K562 (cell line): ENCODE data around the gene CUL1. TPM values are rescaled to one million over a fixed set of nuclear protein-coding genes. Genes with fewer than 3 reads are reported as not detected.

Source experiments
- CHD7 ChIP-seq: fragments of 200-600 bp; sonication (generic); IDR thresholded peaks from one replicate; pipeline ENCODE4 v1.6.1; 2012; ENCODE audit warnings: mild to moderate bottlenecking, low read depth, low read length, inconsistent platforms
- ILK ChIP-seq: fragments of 450-650 bp; IDR thresholded peaks from 2 replicates; pipeline ENCODE4 v1.6.1; 2016; ENCODE audit warnings: missing genetic modification characterization, low read depth, mild to moderate bottlenecking, missing compliant biosample characterization, moderate library complexity, borderline replicate concordance
- JUND ChIP-seq, 2 experiments: IDR thresholded peaks; 2 replicates in 1 of 2; 3 replicates in 1 of 2; pipeline ENCODE4 v1.6.1; 2011; ENCODE audit warnings: borderline replicate concordance in 2 of 2, low read depth in 2 of 2, low read length in 2 of 2, improper control_type of control experiment in 1 of 2, missing biosample characterization in 1 of 2, missing genetic modification characterization in 1 of 2, missing genetic modification reagents in 1 of 2
- MCM5 ChIP-seq: fragments of 450-650 bp; IDR thresholded peaks from 2 replicates; pipeline ENCODE4 v1.6.1; 2016; ENCODE audit warnings: low read depth
- MLX ChIP-seq, 2 experiments: fragments of 450-650 bp in 1 of 2; sonication (generic) in 1 of 2; formaldehyde crosslinking; conservative IDR thresholded peaks; 2 replicates each; pipeline versions ENCODE4 v1.4.0 to v1.8.1; 2020 to 2022; ENCODE audit warnings: mild to moderate bottlenecking in 1 of 2, missing genetic modification reagents in 1 of 2
- SIN3A ChIP-seq, 2 experiments: fragments of 150-350 bp in 1 of 2; IDR thresholded peaks; 2 replicates each; pipeline ENCODE4 v1.6.1; 2011 to 2016; ENCODE audit warnings: borderline replicate concordance in 2 of 2, low read depth in 2 of 2, low read length in 2 of 2, mild to moderate bottlenecking in 2 of 2, moderate library complexity in 2 of 2; ENCODE audit not compliant: control insufficient read depth in 1 of 2
- SREBF1 ChIP-seq: fragments of 150-350 bp; IDR thresholded peaks from 2 replicates; pipeline ENCODE4 v1.6.1; 2014; ENCODE audit warnings: antibody characterized with exemption, low read depth, low read length, borderline replicate concordance
- SRSF1 ChIP-seq: fragments of 200-400 bp; formaldehyde crosslinking; IDR thresholded peaks from 2 replicates; pipeline ENCODE4 v1.6.1; 2017; ENCODE audit warnings: mild to moderate bottlenecking, low read depth, low read length, moderate library complexity
- TAF7 ChIP-seq: fragments of 450-650 bp; IDR thresholded peaks from 2 replicates; pipeline ENCODE4 v1.6.1; 2016; ENCODE audit warnings: missing genetic modification characterization, missing compliant biosample characterization
- TRIM28 ChIP-seq: fragments of 450-650 bp; IDR thresholded peaks from 2 replicates; pipeline ENCODE4 v1.6.1; 2017
- VEZF1 ChIP-seq: fragments of 200-800 bp; sonication (Bioruptor generic); IDR thresholded peaks from 2 replicates; pipeline ENCODE4 v1.6.1; 2017; ENCODE audit warnings: missing genetic modification characterization, missing compliant biosample characterization
- polyA plus RNA-seq, 8 experiments: library from polyadenylated mRNA; depleted of rRNA in 4 of 8; stranded (reverse) in 5 of 8; unstranded in 3 of 8; fragments of >200 nt; fragmentation: Nextera tagmentation in 2 of 8; fragmentation: Illumina TruSeq in 1 of 8; extraction: Ambion mirVana in 2 of 8; extraction: Trizol in 1 of 8; gene quantifications; 2 replicates each; pipeline versions ENCODE4 v1.2.1 to v1.2.3, GENCODE V29; 2011 to 2014; ENCODE audit warnings: inconsistent platforms in 1 of 8, missing spikeins in 1 of 8
- total RNA-seq, 7 experiments: library from RNA; depleted of rRNA in 6 of 7; stranded (reverse); fragments of >200 nt in 6 of 7; fragmentation: Illumina TruSeq in 2 of 7; extraction: Trizol in 2 of 7; gene quantifications; 2 replicates each; pipeline versions ENCODE4 v1.2.1 to v1.2.3, GENCODE V29; 2011 to 2021; ENCODE audit warnings: low replicate concordance in 1 of 7

CUL1 gene
- total and polyA plus RNA-seq, 9 of the 15 experiments (the other 6 are each of a cell fraction or from before 2014, with no cell fraction given), result 31.5 to 107 (median 96.5) TPM

- no peak for TF ChIP-seq ILK
- no peak for TF ChIP-seq TAF7 (tag)
- TF ChIP-seq SIN3A (IDR thresholded peaks at IDR 0.05; ENCODE audit: borderline replicate concordance in 2 of 2, control insufficient read depth in 1 of 2, low read depth in 2 of 2, low read length in 2 of 2), result peak in 1 of 2 experiments; percentile 23; a peak in 2 of 4 replicates
- no peak for TF ChIP-seq MCM5
- no peak for TF ChIP-seq SRSF1
- TF ChIP-seq TRIM28, result no peak
- TF ChIP-seq VEZF1 (CRISPR knock-in tag), result no peak
- TF ChIP-seq CHD7, result no peak
- TF ChIP-seq MLX (CRISPR knock-in tag; conservative IDR thresholded peaks at IDR 0.05), result no peak; a peak in 1 of 4 replicates
- 0 out of 2 replicates have a peak, but pooled peaks have one; percentile 39 for TF ChIP-seq SREBF1
- TF ChIP-seq JUND (IDR thresholded peaks at IDR 0.05; ENCODE audit: borderline replicate concordance, low read depth, low read length), result no peak
- TF ChIP-seq JUND (tag; IDR thresholded peaks at IDR 0.05; ENCODE audit: borderline replicate concordance, low read depth, low read length), result no peak
Observed at GRCh38 chr7:148699024-148699781, 500 bp downstream of the CUL1 start (continued).
